PC-3 (cell line): ENCODE results near the gene C1QTNF5. TPM values are rescaled to one million over a fixed set of nuclear protein-coding genes. Genes with fewer than 3 reads are reported as not detected.
A peak's percentile ranks its signal among the peaks of the same experiment; 100 is the strongest.

Experiments
- ATAC-seq: fragments of 200-7000 bp; cut with Tn5 transposase; 2 replicates; pipeline ENCODE4 v1.9.1; 2020; ENCODE audit warnings: mild to moderate bottlenecking, moderate library complexity
- BruUV-seq: library from RNA; stranded (reverse); fragments of 400-500 nt; replicated peaks from 2 replicates; lab custom pipeline; 2021; lab: Mats Ljungman, UMichigan
- CTCF ChIA-PET: fragments of 300-600 bp; sonication (Branson Sonifier 250); formaldehyde crosslinking; loops from one replicate; lab custom pipeline; 2022; ENCODE audit warnings: antibody characterized with exemption; lab: Charles Lee
- POLR2A ChIA-PET: fragments of 300-600 bp; sonication (Branson Sonifier 250); formaldehyde crosslinking; loops from one replicate; lab custom pipeline; 2022; ENCODE audit warnings: antibody characterized with exemption; ENCODE audit not compliant: unreplicated experiment; lab: Charles Lee
- DNase-seq: peaks from one replicate; pipeline ENCODE4 v3.0.0-alpha.2; 2015
- H2AFZ ChIP-seq: fragments of 300-600 bp; sonication (generic); 2 replicates; pipeline ENCODE4 v1.6.0; 2016; ENCODE audit warnings: antibody characterized with exemption, low read length
- H3F3A ChIP-seq: fragments of 300-600 bp; sonication (generic); one replicate; pipeline ENCODE4 v1.6.0; 2017; ENCODE audit warnings: antibody characterized with exemption, low read length, control low read depth, mild to moderate bottlenecking; ENCODE audit not compliant: unreplicated experiment
- H3K27ac ChIP-seq: fragments of 300-600 bp; sonication (generic); 2 replicates; pipeline ENCODE4 v1.5.1; 2016; ENCODE audit warnings: mild to moderate bottlenecking, low read length
- H3K27me3 ChIP-seq: fragments of 300-600 bp; sonication (generic); 2 replicates; pipeline ENCODE4 v1.6.1; 2016; ENCODE audit warnings: low read length, mixed read lengths
- H3K36me3 ChIP-seq: fragments of 300-600 bp; sonication (generic); 2 replicates; pipeline ENCODE4 v1.6.1; 2016; ENCODE audit warnings: low read depth, mixed run types, low read length, mixed read lengths
- H3K4me1 ChIP-seq: fragments of 300-600 bp; sonication (generic); 2 replicates; pipeline ENCODE4 v1.5.1; 2016; ENCODE audit warnings: low read length; ENCODE audit not compliant: insufficient read depth
- H3K4me2 ChIP-seq: fragments of 300-600 bp; sonication (generic); 2 replicates; pipeline ENCODE4 v1.6.0; 2016; ENCODE audit warnings: low read length
- H3K4me3 ChIP-seq: fragments of 300-600 bp; sonication (generic); 2 replicates; pipeline ENCODE4 v1.5.1; 2016; ENCODE audit warnings: mild to moderate bottlenecking, low read length, mixed read lengths
- H3K79me2 ChIP-seq: fragments of 300-600 bp; sonication (generic); 2 replicates; pipeline ENCODE4 v1.6.1; 2017; ENCODE audit warnings: low read length, mixed read lengths
- H3K9ac ChIP-seq: fragments of 300-600 bp; sonication (generic); 2 replicates; pipeline ENCODE4 v1.6.0; 2016; ENCODE audit warnings: mild to moderate bottlenecking, low read length
- H3K9me2 ChIP-seq: fragments of 300-600 bp; sonication (generic); replicated peaks from 2 replicates; pipeline ENCODE4 v1.6.1; 2016; ENCODE audit warnings: mixed run types, low read length, mixed read lengths
- H3K9me3 ChIP-seq: fragments of 300-600 bp; sonication (generic); 2 replicates; pipeline ENCODE4 v1.6.1; 2016; ENCODE audit warnings: low read length, mixed read lengths
- H4K20me1 ChIP-seq: fragments of 300-600 bp; sonication (generic); 2 replicates; pipeline ENCODE4 v1.6.1; 2016; ENCODE audit warnings: low read length, mixed read lengths
- EZH2 ChIP-seq: fragments of 300-600 bp; sonication (generic); IDR thresholded peaks from one replicate; pipeline ENCODE4 v1.6.1; 2017; ENCODE audit warnings: antibody characterized with exemption, mild to moderate bottlenecking, low read length; ENCODE audit not compliant: unreplicated experiment
- EZH2phosphoT487 ChIP-seq: fragments of 300-600 bp; sonication (generic); IDR thresholded peaks from 2 replicates; pipeline ENCODE4 v1.6.1; 2018; ENCODE audit warnings: mild to moderate bottlenecking, antibody characterized with exemption, low read length, borderline replicate concordance
- intact Hi-C: fragments of 100-400 bp; cut with micrococcal nuclease; formaldehyde crosslinking; loops from 2 replicates; pipeline ENCODE4 v1.9.0; 2023
- total RNA-seq: library from RNA; depleted of rRNA; stranded (reverse); fragments of >200 nt; gene quantifications from 2 replicates; pipeline ENCODE4 v1.2.3, GENCODE V29; 2014
- TF ChIP-seq, protein P1 (sequence below): fragments of 300-600 bp; sonication (generic); conservative IDR thresholded peaks from 2 replicates; pipeline ENCODE4 v1.5.1; 2017; ENCODE audit warnings: antibody characterized with exemption, low read depth, mild to moderate bottlenecking, low read length

The C1QTNF5 gene
- total RNA-seq, 1 experiment from 2014 or later, result 2.0 TPM

DNA sequence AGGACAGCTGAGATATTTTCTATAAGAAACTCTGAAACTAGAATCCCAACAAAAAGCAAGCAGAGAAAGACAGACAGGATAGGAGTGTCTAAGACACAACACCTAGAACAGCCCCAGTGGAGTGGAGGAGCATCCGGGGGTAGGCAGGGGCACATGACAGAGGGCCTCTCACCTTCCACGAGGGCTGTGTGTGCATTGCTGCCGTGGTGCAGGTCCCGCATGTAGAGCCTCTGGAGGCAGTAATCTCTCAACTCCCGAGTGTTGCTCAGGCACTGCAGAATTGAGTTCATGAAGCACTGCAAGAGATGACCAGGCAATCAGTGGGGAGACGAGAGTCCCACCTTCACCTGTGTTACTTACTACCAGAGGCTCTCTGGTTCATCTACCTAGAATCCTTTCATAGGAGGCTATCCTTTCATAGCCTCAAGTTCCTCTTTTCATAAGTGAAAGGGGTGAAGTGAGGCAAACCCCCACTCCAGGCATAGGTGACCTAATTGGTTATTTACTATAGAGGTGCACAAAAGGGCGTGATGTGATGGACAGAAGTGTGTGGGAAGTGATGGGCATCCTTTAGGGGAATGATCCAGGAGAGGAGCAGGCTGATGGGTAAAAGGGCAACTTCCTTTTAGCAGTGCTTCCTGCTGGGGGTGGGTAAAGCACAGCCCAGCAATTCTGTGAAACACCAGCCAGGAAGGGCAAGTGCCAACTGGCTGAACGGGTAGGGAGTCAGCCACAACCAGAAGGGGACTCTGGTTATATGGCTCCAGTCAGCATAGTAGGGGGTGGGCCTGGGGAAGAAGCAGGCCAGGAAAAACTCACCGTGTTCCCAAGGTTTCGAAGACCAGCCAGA, 18.9 kb upstream of the C1QTNF5 start:
- Histone ChIP-seq H3K27ac (no peak overlapping the region), H3K9me2 (no peaks in the 10 kb centered on the region), H3K4me2 (peak overlapping the region; percentile 10; the same call in 1 of the 2 replicates), H3K9me3 (no peaks in the 10 kb centered on the region), H3K27me3 (no peaks in the 10 kb centered on the region), H3K9ac (no peak overlapping the region), H3K79me2 (no peaks in the 10 kb centered on the region), H3F3A (peaks cover 5% of the 10 kb centered on the region), H3K4me1 (peaks cover 36% of the 10 kb centered on the region), H2AFZ (no peak overlapping the region), H4K20me1 (no peaks in the 10 kb centered on the region), H3K4me3 (no peak overlapping the region), H3K36me3 (no peaks in the 10 kb centered on the region)
- intact Hi-C loops, result loop anchor here (2.0 kb wide), 1 partner anchor 21 kb away; the partner anchor contains the start of gene USP2
- no TSS peak for BruUV-seq
- CTCF ChIA-PET, result interaction anchor here (1.8 to 2.5 kb wide), 2 partner anchors 15 to 22 kb away, joined by 10 to 13 read pairs; no protein-coding TSS in a partner anchor
- no peak for ATAC-seq
- TF ChIP-seq, protein P1, sequence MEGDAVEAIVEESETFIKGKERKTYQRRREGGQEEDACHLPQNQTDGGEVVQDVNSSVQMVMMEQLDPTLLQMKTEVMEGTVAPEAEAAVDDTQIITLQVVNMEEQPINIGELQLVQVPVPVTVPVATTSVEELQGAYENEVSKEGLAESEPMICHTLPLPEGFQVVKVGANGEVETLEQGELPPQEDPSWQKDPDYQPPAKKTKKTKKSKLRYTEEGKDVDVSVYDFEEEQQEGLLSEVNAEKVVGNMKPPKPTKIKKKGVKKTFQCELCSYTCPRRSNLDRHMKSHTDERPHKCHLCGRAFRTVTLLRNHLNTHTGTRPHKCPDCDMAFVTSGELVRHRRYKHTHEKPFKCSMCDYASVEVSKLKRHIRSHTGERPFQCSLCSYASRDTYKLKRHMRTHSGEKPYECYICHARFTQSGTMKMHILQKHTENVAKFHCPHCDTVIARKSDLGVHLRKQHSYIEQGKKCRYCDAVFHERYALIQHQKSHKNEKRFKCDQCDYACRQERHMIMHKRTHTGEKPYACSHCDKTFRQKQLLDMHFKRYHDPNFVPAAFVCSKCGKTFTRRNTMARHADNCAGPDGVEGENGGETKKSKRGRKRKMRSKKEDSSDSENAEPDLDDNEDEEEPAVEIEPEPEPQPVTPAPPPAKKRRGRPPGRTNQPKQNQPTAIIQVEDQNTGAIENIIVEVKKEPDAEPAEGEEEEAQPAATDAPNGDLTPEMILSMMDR, result no peak
- TF ChIP-seq EZH2, result no peak
- peak; percentile 49 for DNase-seq
- POLR2A ChIA-PET, result no interaction called here

- Histone ChIP-seq H3K9me3 (no peaks in the 10 kb centered on the region), H3F3A (peaks cover 5% of the 10 kb centered on the region), H4K20me1 (no peaks in the 10 kb centered on the region), H3K27me3 (no peaks in the 10 kb centered on the region), H3K9ac (no peak overlapping the region), H3K4me2 (peak overlapping the region; percentile 86; the same call in 1 of the 2 replicates), H3K36me3 (no peaks in the 10 kb centered on the region), H3K79me2 (no peaks in the 10 kb centered on the region), H3K27ac (no peak overlapping the region), H3K4me1 (peaks cover 29% of the 10 kb centered on the region), H3K9me2 (no peaks in the 10 kb centered on the region), H3K4me3 (peak overlapping the region; percentile 68; the same call in 1 of the 2 replicates), H2AFZ (no peak overlapping the region)
- no peak for TF ChIP-seq EZH2
- no peak for TF ChIP-seq EZH2phosphoT487
- TF ChIP-seq, protein P1, result no peak
- no TSS peak for BruUV-seq
- ChIA-PET CTCF (interaction anchor here (1.0 to 1.8 kb wide), 4 partner anchors 15 to 118 kb away, joined by 3 to 15 read pairs (median 11); partner anchors contain the start of gene USP2), POLR2A (no interaction called here)
- intact Hi-C loops, result no loop called here
- no peak for ATAC-seq
- no peak for DNase-seq
These were observed 16.4 kb upstream of the C1QTNF5 start for GRCh38 chr11:119357074-119357473.
